GM23248 (cell line): ENCODE results near the gene CTAGE9. TPM values are rescaled to one million over a fixed set of nuclear protein-coding genes. Genes with fewer than 3 reads are reported as not detected.

ENCODE experiments used
- DNase-seq: peaks from one replicate; pipeline ENCODE4 v3.0.0-alpha.2; 2015
- H2AFZ ChIP-seq: fragments of 200-600 bp; sonication (generic); 2 replicates; pipeline ENCODE4 v1.6.1; 2016; ENCODE audit warnings: antibody characterized with exemption
- H3F3A ChIP-seq: fragments of 200-600 bp; sonication (generic); 2 replicates; pipeline ENCODE4 v1.6.1; 2016; ENCODE audit warnings: mild to moderate bottlenecking, antibody characterized with exemption, mixed run types; ENCODE audit not compliant: insufficient read depth
- H3K27ac ChIP-seq: fragments of 200-600 bp; sonication (generic); 2 replicates; pipeline ENCODE4 v1.5.1; 2016; ENCODE audit warnings: mild to moderate bottlenecking
- H3K27me3 ChIP-seq: fragments of 200-600 bp; sonication (generic); replicated peaks from 2 replicates; pipeline ENCODE4 v1.6.1; 2016; ENCODE audit warnings: mild to moderate bottlenecking; ENCODE audit not compliant: insufficient read depth
- H3K36me3 ChIP-seq: fragments of 200-600 bp; sonication (generic); 2 replicates; pipeline ENCODE4 v1.6.1; 2016; ENCODE audit warnings: low read depth, mild to moderate bottlenecking
- H3K4me1 ChIP-seq: fragments of 200-600 bp; sonication (generic); 2 replicates; pipeline ENCODE4 v1.6.1; 2016; ENCODE audit warnings: mild to moderate bottlenecking; ENCODE audit not compliant: insufficient read depth
- H3K4me2 ChIP-seq: fragments of 200-600 bp; sonication (generic); one replicate; pipeline ENCODE4 v1.6.1; 2016; ENCODE audit warnings: mild to moderate bottlenecking; ENCODE audit not compliant: unreplicated experiment
- H3K4me3 ChIP-seq: fragments of 200-600 bp; sonication (generic); 2 replicates; pipeline ENCODE4 v1.5.1; 2016; ENCODE audit warnings: mild to moderate bottlenecking
- H3K79me2 ChIP-seq: fragments of 200-600 bp; sonication (generic); 2 replicates; pipeline ENCODE4 v1.6.1; 2016; ENCODE audit warnings: mild to moderate bottlenecking; ENCODE audit not compliant: insufficient read depth
- H3K9ac ChIP-seq: fragments of 200-600 bp; sonication (generic); 2 replicates; pipeline ENCODE4 v1.6.1; 2016; ENCODE audit warnings: mild to moderate bottlenecking
- H3K9me2 ChIP-seq: fragments of 200-600 bp; sonication (generic); 2 replicates; pipeline ENCODE4 v1.6.1; 2016; ENCODE audit warnings: mixed run types, mild to moderate bottlenecking, moderate library complexity; ENCODE audit not compliant: insufficient read depth
- H3K9me3 ChIP-seq: fragments of 200-600 bp; sonication (generic); one replicate; pipeline ENCODE4 v1.6.1; 2017; ENCODE audit warnings: low read depth
- H4K20me1 ChIP-seq: fragments of 200-600 bp; sonication (generic); 2 replicates; pipeline ENCODE4 v1.6.0; 2016; ENCODE audit not compliant: insufficient read depth
- EZH2 ChIP-seq: fragments of 200-600 bp; sonication (generic); IDR thresholded peaks from 2 replicates; pipeline ENCODE4 v1.6.1; 2018; ENCODE audit warnings: antibody characterized with exemption, mild to moderate bottlenecking; ENCODE audit not compliant: insufficient read depth, poor library complexity, severe bottlenecking
- EZH2phosphoT487 ChIP-seq: fragments of 200-600 bp; sonication (generic); IDR thresholded peaks from 2 replicates; pipeline ENCODE4 v1.6.1; 2018; ENCODE audit warnings: antibody characterized with exemption, moderate library complexity, mild to moderate bottlenecking, low read depth; ENCODE audit not compliant: insufficient read depth
- WGBS, 2 experiments: methylation state at CpG; one replicate each; pipeline ENCODE4 v1.1.6; 2015 to 2017; ENCODE audit warnings: low lambda C conversion rate in 2 of 2, low coverage in 1 of 2; ENCODE audit errors: missing lambda C conversion rate in 2 of 2; 5-methylcytosine and 5-hydroxymethylcytosine counted together
- in situ Hi-C: fragments of 300-500 bp; cut with MboI; formaldehyde crosslinking; loops from 2 replicates; pipeline ENCODE4 v1.15.0; 2020
- polyA plus RNA-seq: library from polyadenylated mRNA; unstranded; fragments of >200 nt; fragmentation: Nextera tagmentation; extraction: Ambion mirVana; gene quantifications from 2 replicates; pipeline ENCODE4 v1.2.1, GENCODE V29; 2016
- total RNA-seq: library from RNA; depleted of rRNA; stranded (reverse); fragments of >200 nt; shearing (Covaris generic); gene quantifications from 2 replicates; pipeline ENCODE4 v1.2.3, GENCODE V29; 2014

The CTAGE9 gene
- total and polyA plus RNA-seq, 2 experiments from 2014 or later: not detected

- no peaks in the 10 kb centered on the region for H3F3A ChIP-seq
- in situ Hi-C loops: loop anchor here (25.0 kb wide), 1 partner anchor 556 kb away; no protein-coding TSS in a partner anchor
These were observed 29.9 kb downstream of the CTAGE9 start for GRCh38 chr6:131680868-131681267.

GRCh38 chr6:131678442-131678841 lies 32.4 kb downstream of the CTAGE9 start:
- DNase-seq: no peak
- 57 to 59% methylated on average over 5 of the region's 5 CpGs for WGBS, 2 experiments

More at GRCh38 chr6:131680868-131681267, 29.9 kb downstream of the CTAGE9 start:
- H3K79me2 ChIP-seq: no peaks in the 10 kb centered on the region
- no peaks in the 10 kb centered on the region for H4K20me1 ChIP-seq
- H3K4me3 ChIP-seq: no peak overlapping the region
- no peak for DNase-seq
- no peaks in the 10 kb centered on the region for H3K9me3 ChIP-seq
- H3K9me2 ChIP-seq: no peaks in the 10 kb centered on the region
- H3K27ac ChIP-seq: no peak overlapping the region
- no peaks in the 10 kb centered on the region for H3K36me3 ChIP-seq
- no peak overlapping the region for H2AFZ ChIP-seq
- H3K4me1 ChIP-seq: no peaks in the 10 kb centered on the region
- H3K4me2 ChIP-seq: no peak overlapping the region
- no peaks in the 10 kb centered on the region for H3K27me3 ChIP-seq
- 64 to 71% methylated on average over 2 of the region's 2 CpGs for WGBS, 2 experiments
- TF ChIP-seq EZH2: no peak
- no peak for TF ChIP-seq EZH2phosphoT487
- no peak overlapping the region for H3K9ac ChIP-seq

GRCh38 chr6:131673184-131673583 lies 37.6 kb downstream of the CTAGE9 start:
- Histone ChIP-seq H3K9ac (no peak overlapping the region), H3K79me2 (no peaks in the 10 kb centered on the region), H2AFZ (no peak overlapping the region), H3K4me2 (no peak overlapping the region), H3K4me1 (no peaks in the 10 kb centered on the region), H3K27ac (no peak overlapping the region), H3K27me3 (no peaks in the 10 kb centered on the region), H3K4me3 (no peak overlapping the region), H3K9me2 (no peaks in the 10 kb centered on the region), H4K20me1 (no peaks in the 10 kb centered on the region), H3K9me3 (no peaks in the 10 kb centered on the region), H3F3A (no peaks in the 10 kb centered on the region), H3K36me3 (no peaks in the 10 kb centered on the region)
- in situ Hi-C loops: no loop called here
- TF ChIP-seq EZH2: no peak
- no peak for TF ChIP-seq EZH2phosphoT487
- DNase-seq: no peak
- WGBS, 2 experiments: 70 to 72% methylated on average over 2 of the region's 2 CpGs

More at GRCh38 chr6:131678442-131678841, 32.4 kb downstream of the CTAGE9 start:
- Histone ChIP-seq H3K9me3 (no peaks in the 10 kb centered on the region), H3K4me2 (no peak overlapping the region), H3K36me3 (no peaks in the 10 kb centered on the region), H3F3A (no peaks in the 10 kb centered on the region), H3K4me1 (no peaks in the 10 kb centered on the region), H3K4me3 (no peak overlapping the region), H3K27me3 (no peaks in the 10 kb centered on the region), H3K79me2 (no peaks in the 10 kb centered on the region), H3K9me2 (no peaks in the 10 kb centered on the region), H3K27ac (no peak overlapping the region), H4K20me1 (no peaks in the 10 kb centered on the region), H3K9ac (no peak overlapping the region), H2AFZ (no peak overlapping the region)
- in situ Hi-C loops: loop anchor here (25.0 kb wide), 1 partner anchor 559 kb away; no protein-coding TSS in a partner anchor
- no peak for TF ChIP-seq EZH2
- no peak for TF ChIP-seq EZH2phosphoT487

GRCh38 chr6:131669891-131670290 lies 40.9 kb downstream of the CTAGE9 start:
- H3K27me3 ChIP-seq: no peaks in the 10 kb centered on the region
- H3K4me2 ChIP-seq: no peak overlapping the region
- H3K9ac ChIP-seq: no peak overlapping the region
- no peaks in the 10 kb centered on the region for H3K9me3 ChIP-seq
- WGBS, 2 experiments: 8 to 13% methylated on average over 1 of the region's 1 CpG
- no peaks in the 10 kb centered on the region for H3K9me2 ChIP-seq
- H3K36me3 ChIP-seq: no peaks in the 10 kb centered on the region
- H3K27ac ChIP-seq: no peak overlapping the region
- H3K79me2 ChIP-seq: no peaks in the 10 kb centered on the region
- TF ChIP-seq EZH2phosphoT487: no peak
- no peak for TF ChIP-seq EZH2
- no peaks in the 10 kb centered on the region for H4K20me1 ChIP-seq
- peak overlapping the region; percentile 26 for H2AFZ ChIP-seq
- DNase-seq: no peak
- in situ Hi-C loops: no loop called here
- no peaks in the 10 kb centered on the region for H3K4me1 ChIP-seq
- no peaks in the 10 kb centered on the region for H3F3A ChIP-seq
- no peak overlapping the region for H3K4me3 ChIP-seq
